DOHH2 (cell line): Measurements from ENCODE around the gene TNRC6B.

ENCODE experiments used
- H3F3A ChIP-seq: fragments of 200-600 bp; sonication (generic), shearing (Covaris generic); 2 replicates; pipeline ENCODE4 v1.6.0; 2016; ENCODE audit warnings: antibody characterized with exemption, mild to moderate bottlenecking; ENCODE audit not compliant: control insufficient read depth, insufficient read depth
- H3K27ac ChIP-seq: fragments of 200-600 bp; sonication (generic); 2 replicates; pipeline ENCODE4 v1.5.1; 2014; ENCODE audit warnings: low read depth, mild to moderate bottlenecking, low read length, moderate library complexity
- H3K27me3 ChIP-seq: fragments of 200-600 bp; sonication (generic); 2 replicates; pipeline ENCODE4 v1.6.1; 2014; ENCODE audit warnings: mild to moderate bottlenecking, low read length, mixed read lengths; ENCODE audit not compliant: control insufficient read depth
- H3K36me3 ChIP-seq: fragments of 200-600 bp; sonication (generic); 2 replicates; pipeline ENCODE4 v1.6.1; 2014; ENCODE audit warnings: mild to moderate bottlenecking, low read length, moderate library complexity, mixed read lengths; ENCODE audit not compliant: control insufficient read depth
- H3K4me1 ChIP-seq: fragments of 200-600 bp; sonication (generic); 2 replicates; pipeline ENCODE4 v1.6.1; 2014; ENCODE audit warnings: mild to moderate bottlenecking, low read length, mixed read lengths; ENCODE audit not compliant: control insufficient read depth
- H3K4me2 ChIP-seq: fragments of 200-600 bp; sonication (generic); 2 replicates; pipeline ENCODE4 v1.6.0; 2014; ENCODE audit warnings: mild to moderate bottlenecking, low read length, moderate library complexity
- H3K4me3 ChIP-seq: fragments of 200-600 bp; sonication (generic); 2 replicates; pipeline ENCODE4 v1.5.1; 2014; ENCODE audit warnings: mild to moderate bottlenecking, low read length, mixed read lengths
- H3K79me2 ChIP-seq: fragments of 200-600 bp; sonication (generic); 2 replicates; pipeline ENCODE4 v1.6.1; 2014; ENCODE audit warnings: mild to moderate bottlenecking, low read length, mixed read lengths; ENCODE audit not compliant: control insufficient read depth
- H3K9me2 ChIP-seq: fragments of 200-600 bp; sonication (generic); replicated peaks from 2 replicates; pipeline ENCODE4 v1.6.1; 2014; ENCODE audit warnings: mild to moderate bottlenecking, low read length, mixed read lengths; ENCODE audit not compliant: control insufficient read depth
- H3K9me3 ChIP-seq: fragments of 200-600 bp; sonication (generic); 2 replicates; pipeline ENCODE4 v1.6.1; 2014; ENCODE audit warnings: antibody characterized with exemption, low read length, mixed read lengths; ENCODE audit not compliant: control insufficient read depth, insufficient read depth
- H4K20me1 ChIP-seq: fragments of 200-600 bp; sonication (generic); 2 replicates; pipeline ENCODE4 v1.6.0; 2014; ENCODE audit warnings: low read depth, mild to moderate bottlenecking, antibody characterized with exemption, low read length, moderate library complexity; ENCODE audit not compliant: control insufficient read depth, insufficient read depth
- EZH2phosphoT487 ChIP-seq: fragments of 200-600 bp; sonication (generic); IDR thresholded peaks from 2 replicates; pipeline ENCODE4 v1.6.1; 2017; ENCODE audit warnings: borderline replicate concordance, mild to moderate bottlenecking, antibody characterized with exemption, low read length, moderate library complexity, mixed read lengths
- TF ChIP-seq, protein P1 (sequence below): fragments of 200-600 bp; sonication (generic); IDR thresholded peaks from one replicate; pipeline ENCODE4 v1.5.1; 2014; ENCODE audit warnings: antibody characterized with exemption, mild to moderate bottlenecking, low read depth, low read length; ENCODE audit not compliant: poor library complexity, severe bottlenecking

TNRC6B gene

DNA sequence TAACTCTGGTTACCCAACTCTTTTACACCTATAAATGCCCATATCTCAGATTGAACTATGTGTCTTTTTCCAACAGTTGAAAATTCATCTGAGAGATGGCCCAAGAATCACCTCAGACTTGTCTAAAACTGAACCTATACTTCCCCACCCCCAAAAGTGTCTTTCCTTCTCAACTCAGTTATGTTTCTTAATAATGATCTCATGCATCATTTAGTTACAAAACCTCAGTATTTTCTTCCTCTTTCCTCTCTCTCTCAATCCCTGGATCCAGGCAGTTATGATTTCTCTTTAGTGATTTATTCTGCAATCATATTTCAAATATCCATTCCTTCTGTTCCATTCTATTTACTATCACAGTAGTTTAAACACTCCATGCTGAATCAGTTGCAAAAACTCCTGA is 136.3 kb downstream of the TNRC6B start:
- Histone ChIP-seq H3K27ac (no peak overlapping the region), H3K36me3 (peaks cover 79% of the 10 kb centered on the region), H3K79me2 (no peaks in the 10 kb centered on the region), H3F3A (no peaks in the 10 kb centered on the region), H3K27me3 (no peaks in the 10 kb centered on the region), H3K4me3 (no peak overlapping the region), H3K4me2 (no peak overlapping the region), H3K9me3 (no peaks in the 10 kb centered on the region), H3K9me2 (no peaks in the 10 kb centered on the region), H3K4me1 (no peaks in the 10 kb centered on the region), H4K20me1 (no peaks in the 10 kb centered on the region)
- TF ChIP-seq, protein P1, sequence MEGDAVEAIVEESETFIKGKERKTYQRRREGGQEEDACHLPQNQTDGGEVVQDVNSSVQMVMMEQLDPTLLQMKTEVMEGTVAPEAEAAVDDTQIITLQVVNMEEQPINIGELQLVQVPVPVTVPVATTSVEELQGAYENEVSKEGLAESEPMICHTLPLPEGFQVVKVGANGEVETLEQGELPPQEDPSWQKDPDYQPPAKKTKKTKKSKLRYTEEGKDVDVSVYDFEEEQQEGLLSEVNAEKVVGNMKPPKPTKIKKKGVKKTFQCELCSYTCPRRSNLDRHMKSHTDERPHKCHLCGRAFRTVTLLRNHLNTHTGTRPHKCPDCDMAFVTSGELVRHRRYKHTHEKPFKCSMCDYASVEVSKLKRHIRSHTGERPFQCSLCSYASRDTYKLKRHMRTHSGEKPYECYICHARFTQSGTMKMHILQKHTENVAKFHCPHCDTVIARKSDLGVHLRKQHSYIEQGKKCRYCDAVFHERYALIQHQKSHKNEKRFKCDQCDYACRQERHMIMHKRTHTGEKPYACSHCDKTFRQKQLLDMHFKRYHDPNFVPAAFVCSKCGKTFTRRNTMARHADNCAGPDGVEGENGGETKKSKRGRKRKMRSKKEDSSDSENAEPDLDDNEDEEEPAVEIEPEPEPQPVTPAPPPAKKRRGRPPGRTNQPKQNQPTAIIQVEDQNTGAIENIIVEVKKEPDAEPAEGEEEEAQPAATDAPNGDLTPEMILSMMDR = no peak
- TF ChIP-seq EZH2phosphoT487 = no peak

DNA sequence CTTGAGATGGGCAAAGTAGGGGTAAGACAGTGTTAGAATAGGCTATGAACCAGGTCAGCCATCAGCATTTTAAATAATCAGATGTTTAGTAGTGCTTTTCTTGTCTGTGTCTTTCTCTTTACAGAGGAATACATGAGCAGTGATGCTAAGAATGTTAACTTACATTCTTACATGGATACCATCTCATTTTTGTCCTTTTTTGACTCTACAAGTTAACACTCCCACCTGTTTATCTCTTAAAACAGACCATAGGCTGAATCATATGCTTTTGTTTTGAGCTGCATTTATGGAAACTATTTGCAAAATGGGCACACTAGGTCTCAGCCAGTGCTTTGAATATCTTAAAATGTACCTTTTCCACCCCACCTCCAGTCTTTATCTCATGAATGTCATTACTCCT is 143.0 kb downstream of the TNRC6B start:
- no peaks in the 10 kb centered on the region for H3K4me1 ChIP-seq
- H3K79me2 ChIP-seq = no peaks in the 10 kb centered on the region
- no peaks in the 10 kb centered on the region for H4K20me1 ChIP-seq
- H3K9me2 ChIP-seq = no peaks in the 10 kb centered on the region
- 0 out of 2 replicates have a peak, but pooled peaks cover 2% of the 10 kb centered on the region for H3F3A ChIP-seq
- no peak overlapping the region for H3K4me3 ChIP-seq
- H3K4me2 ChIP-seq = no peak overlapping the region
- peaks cover 48% of the 10 kb centered on the region for H3K36me3 ChIP-seq
- no peak for TF ChIP-seq EZH2phosphoT487
- TF ChIP-seq, protein P1 = no peak
- no peaks in the 10 kb centered on the region for H3K27me3 ChIP-seq
- H3K27ac ChIP-seq = no peak overlapping the region
- no peaks in the 10 kb centered on the region for H3K9me3 ChIP-seq

DNA sequence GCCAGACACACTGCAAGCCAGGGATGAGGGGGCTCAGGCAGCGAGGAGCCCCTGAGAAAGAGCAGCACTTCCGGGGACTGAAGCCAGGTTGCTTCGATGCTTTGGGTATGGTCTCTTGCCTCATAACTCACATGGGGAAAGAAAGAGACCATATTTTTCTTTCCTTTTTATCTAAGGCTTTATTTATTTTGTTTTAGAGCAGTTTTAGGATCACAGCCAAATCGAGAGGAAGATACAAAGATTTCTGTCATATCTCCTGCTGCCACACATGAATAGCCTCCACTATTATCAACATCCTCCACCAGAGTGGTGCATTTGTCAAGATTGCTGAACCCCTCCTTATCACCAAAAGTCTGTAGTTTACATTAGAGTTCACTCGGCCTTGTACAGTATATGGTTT is 144.3 kb downstream of the TNRC6B start:
- no peaks in the 10 kb centered on the region for H3K27me3 ChIP-seq
- TF ChIP-seq EZH2phosphoT487 = no peak
- TF ChIP-seq, protein P1 = no peak
- H3K79me2 ChIP-seq = no peaks in the 10 kb centered on the region
- H3K4me1 ChIP-seq = no peaks in the 10 kb centered on the region
- H3K27ac ChIP-seq = no peak overlapping the region
- H3F3A ChIP-seq = 0 out of 2 replicates have a peak, but pooled peaks cover 2% of the 10 kb centered on the region
- no peak overlapping the region for H3K4me2 ChIP-seq
- H3K36me3 ChIP-seq = peaks cover 39% of the 10 kb centered on the region
- no peaks in the 10 kb centered on the region for H4K20me1 ChIP-seq
- no peak overlapping the region for H3K4me3 ChIP-seq
- H3K9me2 ChIP-seq = no peaks in the 10 kb centered on the region
- H3K9me3 ChIP-seq = no peaks in the 10 kb centered on the region
